Spinal cord (tissue), 10 donors: ENCODE results near the gene APLN. TPM values are rescaled to one million over a fixed set of nuclear protein-coding genes. Genes with fewer than 3 reads are reported as not detected.
A peak's percentile ranks its signal among the peaks of the same experiment; 100 is the strongest.

Experiments used
- DNase-seq, 6 donors: peaks; one replicate each; pipeline versions ENCODE4 v3.0.0 to v3.0.0-alpha.2; 2013 to 2015; ENCODE audit warnings: low spot score in 6 of 6, low read depth in 4 of 6
- H3K27ac ChIP-seq: one replicate; pipeline ENCODE4 v1.5.1; 2013; ENCODE audit warnings: low read depth, low read length, control low read depth
- H3K27me3 ChIP-seq: one replicate; pipeline ENCODE4 v1.6.1; 2013; ENCODE audit warnings: low read length; ENCODE audit not compliant: control insufficient read depth, insufficient read depth
- H3K36me3 ChIP-seq: one replicate; pipeline ENCODE4 v1.6.1; 2013; ENCODE audit warnings: low read length; ENCODE audit not compliant: control insufficient read depth, insufficient read depth
- H3K4me1 ChIP-seq: one replicate; pipeline ENCODE4 v1.6.1; 2013; ENCODE audit warnings: low read length; ENCODE audit not compliant: control insufficient read depth, insufficient read depth
- H3K4me3 ChIP-seq: one replicate; pipeline ENCODE4 v1.5.1; 2013; ENCODE audit warnings: low read depth, low read length, control low read depth
- H3K9me3 ChIP-seq: one replicate; pipeline ENCODE4 v1.6.1; 2013; ENCODE audit warnings: low read length; ENCODE audit not compliant: control insufficient read depth, insufficient read depth
- WGBS: methylation state at CpG from one replicate; pipeline ENCODE4 v1.1.5; 2013; ENCODE audit warnings: missing lambda C conversion rate; ENCODE audit not compliant: insufficient coverage; 5-methylcytosine and 5-hydroxymethylcytosine counted together
- polyA plus RNA-seq, 2 donors: library from polyadenylated mRNA; unstranded; fragments of 120-200 nt; gene quantifications; one replicate each; pipeline ENCODE4 v1.2.1, GENCODE V29; 2013; ENCODE audit not compliant: insufficient read length in 2 of 2
- total RNA-seq, 2 donors: library from RNA; depleted of rRNA in 1 of 2; stranded (reverse); fragments of 120-200 nt in 1 of 2; fragments of >200 nt in 1 of 2; gene quantifications; one replicate each; pipeline versions ENCODE4 v1.2.3 to v1.2.4, GENCODE V29; 2013 to 2014
- donor health status: healthy.

APLN gene
- total and polyA plus RNA-seq, 4 donors: 4.7 to 12.2 (median 7.8) TPM

DNA sequence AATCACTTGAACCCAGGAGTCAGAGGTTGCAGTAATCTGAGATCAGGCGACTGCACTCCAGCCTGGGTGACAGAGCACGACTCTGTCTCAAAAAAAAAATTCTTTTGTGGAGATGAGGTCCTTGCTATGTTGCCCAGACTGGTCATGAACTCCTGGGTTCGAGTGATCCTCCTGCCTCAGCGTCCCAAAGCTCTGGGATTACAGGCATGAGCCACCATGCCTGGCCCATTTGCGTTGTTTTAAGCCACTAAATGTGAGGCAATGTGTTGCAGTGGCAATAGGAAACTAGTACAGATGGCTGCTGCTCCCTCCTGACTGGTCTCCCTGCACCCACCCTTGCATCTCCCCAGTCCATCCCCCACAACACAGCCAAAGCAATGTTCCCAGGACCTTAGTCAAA, 40.0 kb upstream of the APLN start:
- no peaks in the 10 kb centered on the region for H3K27me3 ChIP-seq
- 68% methylated on average over 5 of the region's 5 CpGs for WGBS
- DNase-seq: no peak

DNA sequence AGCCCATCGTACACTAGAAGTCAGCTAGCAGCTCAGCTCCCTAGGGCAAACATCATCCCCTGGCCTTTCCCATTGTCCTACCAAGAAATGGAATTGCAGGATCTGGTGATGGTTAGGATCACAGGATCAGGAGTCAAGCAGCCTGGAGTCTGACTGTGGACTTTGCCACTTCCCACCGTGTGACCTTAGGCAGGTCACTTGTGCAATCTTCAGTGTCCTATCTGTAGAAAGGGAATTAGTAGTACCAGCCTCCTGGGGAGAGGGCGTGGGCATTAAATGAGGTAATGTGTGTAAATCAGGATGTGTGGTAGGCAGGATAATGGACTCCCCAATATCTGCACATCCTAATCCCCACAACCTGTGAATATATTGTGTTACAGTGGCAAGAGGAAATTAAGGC, 38.6 kb upstream of the APLN start:
- Histone ChIP-seq H3K27me3 (no peaks in the 10 kb centered on the region), H3K4me3 (no peak overlapping the region), H3K27ac (no peak overlapping the region), H3K4me1 (no peaks in the 10 kb centered on the region), H3K9me3 (no peaks in the 10 kb centered on the region), H3K36me3 (no peaks in the 10 kb centered on the region)
- no peak for DNase-seq
- 59% methylated on average over 2 of the region's 3 CpGs for WGBS

More for the DNA sequence above, 40.0 kb upstream of the APLN start:
- H3K9me3 ChIP-seq: no peaks in the 10 kb centered on the region
- no peak overlapping the region for H3K4me3 ChIP-seq
- no peak overlapping the region for H3K27ac ChIP-seq
- H3K4me1 ChIP-seq: no peaks in the 10 kb centered on the region
- no peaks in the 10 kb centered on the region for H3K36me3 ChIP-seq

DNA sequence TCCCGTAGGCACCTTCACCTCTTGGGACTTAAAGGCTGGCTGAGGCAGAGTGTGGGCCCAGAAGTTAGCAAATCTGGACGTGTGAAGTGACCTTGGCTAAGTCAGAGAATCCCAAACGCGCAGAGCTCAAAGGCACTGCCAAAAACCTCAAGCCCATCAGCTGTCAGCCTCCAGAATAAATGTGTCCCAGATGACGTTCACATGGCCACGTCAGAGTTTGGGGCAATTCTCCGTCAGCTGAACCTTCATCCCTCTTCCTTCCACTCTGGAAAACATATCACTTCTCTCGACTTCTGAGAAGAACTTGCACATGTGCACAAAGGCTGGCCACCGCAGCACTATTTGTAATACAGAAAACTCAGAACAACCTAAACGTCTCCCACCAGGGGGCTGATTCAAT, 35.7 kb upstream of the APLN start:
- Histone ChIP-seq H3K4me3 (no peak overlapping the region), H3K9me3 (no peaks in the 10 kb centered on the region), H3K36me3 (no peaks in the 10 kb centered on the region), H3K4me1 (peaks cover 5% of the 10 kb centered on the region), H3K27me3 (no peaks in the 10 kb centered on the region), H3K27ac (no peak overlapping the region)
- WGBS: 51% methylated on average over 8 of the region's 10 CpGs
- DNase-seq: peak in 1 of 6 donors; percentile 3

DNA sequence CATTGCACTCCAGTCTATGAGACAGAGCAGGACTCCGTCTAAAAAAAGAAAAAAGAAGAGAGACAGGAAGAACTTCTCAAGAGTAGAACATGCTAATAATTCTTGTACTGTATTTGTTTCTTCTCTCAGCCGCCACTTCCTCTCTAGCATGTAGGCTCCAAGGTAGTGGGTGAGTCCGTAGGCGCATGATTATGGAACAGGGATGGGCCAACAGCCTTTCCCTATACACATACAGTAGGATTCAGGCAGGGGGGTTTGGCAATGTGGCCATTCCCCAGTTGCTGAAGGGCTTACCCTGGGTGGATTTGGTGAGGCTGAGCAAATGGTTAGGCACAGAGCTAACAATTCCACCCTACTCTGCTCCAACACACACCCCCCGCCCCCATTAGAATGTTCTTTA, 35.0 kb upstream of the APLN start:
- H3K4me1 ChIP-seq: peaks cover 5% of the 10 kb centered on the region
- no peak for DNase-seq
- H3K36me3 ChIP-seq: no peaks in the 10 kb centered on the region
- H3K4me3 ChIP-seq: no peak overlapping the region
- H3K27me3 ChIP-seq: no peaks in the 10 kb centered on the region
- no CpG with 5 or more reads among the region's 5 CpGs for WGBS
- no peaks in the 10 kb centered on the region for H3K9me3 ChIP-seq
- no peak overlapping the region for H3K27ac ChIP-seq

DNA sequence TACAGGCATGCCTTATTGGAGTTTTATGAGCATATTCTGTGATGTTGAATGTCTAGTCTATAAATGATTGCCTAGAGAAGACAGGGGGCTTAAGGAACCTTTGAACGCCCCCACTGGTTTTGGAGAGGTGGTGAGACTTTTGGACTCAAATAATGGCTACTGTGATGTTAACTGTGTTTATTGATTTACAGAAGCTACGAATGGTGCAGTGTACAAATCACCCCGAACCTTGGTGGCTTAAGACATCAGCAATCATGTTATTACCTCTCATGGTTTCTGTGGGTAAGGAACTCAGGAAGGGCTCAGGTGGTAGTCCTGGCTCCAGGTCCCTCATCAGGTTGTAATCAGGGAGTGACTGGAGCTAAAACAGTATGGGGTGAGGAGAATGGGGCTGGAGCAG, 33.3 kb upstream of the APLN start:
- Histone ChIP-seq H3K4me3 (no peak overlapping the region), H3K9me3 (no peaks in the 10 kb centered on the region), H3K27me3 (no peaks in the 10 kb centered on the region), H3K4me1 (peaks cover 5% of the 10 kb centered on the region), H3K27ac (no peak overlapping the region), H3K36me3 (no peaks in the 10 kb centered on the region)
- WGBS: no CpG with 5 or more reads among the region's 3 CpGs
- no peak for DNase-seq

DNA sequence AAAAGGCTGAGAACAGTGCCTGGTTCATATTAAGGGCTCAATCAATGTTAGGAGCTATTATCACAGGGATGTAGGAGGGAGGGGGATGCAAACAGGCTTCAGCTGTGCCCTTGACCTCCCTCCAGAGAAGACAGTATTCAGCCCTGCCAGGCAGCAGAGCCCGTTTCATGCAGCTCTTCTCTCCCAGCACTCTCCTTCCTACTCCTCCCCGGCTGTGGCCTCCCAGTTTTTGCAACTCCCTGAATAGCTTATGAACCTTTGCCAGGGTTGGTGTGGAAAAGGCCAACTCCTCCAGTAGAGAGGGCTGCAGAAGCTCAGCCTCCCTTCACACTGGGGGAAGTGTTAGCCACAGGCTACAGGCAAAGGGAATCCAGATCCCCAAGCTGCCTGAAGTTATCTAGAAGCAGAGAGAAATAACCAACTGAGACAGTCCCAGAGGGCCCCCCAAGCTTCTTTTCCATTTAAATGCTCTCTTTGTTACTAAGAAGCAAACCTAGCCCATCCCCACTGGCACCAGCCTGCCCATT, 31.7 kb upstream of the APLN start:
- H3K27ac ChIP-seq: peak overlapping the region; percentile 19

DNA sequence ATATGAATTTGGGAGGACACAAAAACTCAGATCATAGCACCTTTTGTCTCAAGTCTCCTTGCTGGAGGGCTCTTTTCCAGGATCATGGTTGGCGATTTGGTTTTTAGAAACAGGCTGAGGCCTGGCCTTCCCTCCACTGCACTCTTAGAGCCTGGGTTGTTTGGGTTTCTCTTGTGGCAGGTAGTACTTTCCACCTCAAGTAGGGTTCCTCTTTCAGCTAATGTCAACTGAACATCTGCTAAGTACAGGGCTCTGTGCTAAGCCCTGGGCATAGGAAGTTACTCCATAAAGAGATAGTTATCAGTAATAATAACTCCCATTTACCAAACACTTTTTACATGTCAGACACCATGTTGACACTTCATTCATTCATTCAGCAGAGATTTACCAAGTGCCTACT, 28.2 kb upstream of the APLN start:
- no CpG with 5 or more reads among the region's 1 CpG for WGBS
- Histone ChIP-seq H3K36me3 (no peaks in the 10 kb centered on the region), H3K27me3 (no peaks in the 10 kb centered on the region), H3K27ac (no peak overlapping the region), H3K4me1 (peaks cover 13% of the 10 kb centered on the region), H3K9me3 (no peaks in the 10 kb centered on the region), H3K4me3 (no peak overlapping the region)
- DNase-seq: no peak

More for the DNA sequence above, 31.7 kb upstream of the APLN start:
- Histone ChIP-seq H3K36me3 (no peaks in the 10 kb centered on the region), H3K27me3 (no peaks in the 10 kb centered on the region), H3K4me3 (no peak overlapping the region), H3K9me3 (no peaks in the 10 kb centered on the region), H3K4me1 (peaks cover 5% of the 10 kb centered on the region)
- 27% methylated on average over 2 of the region's 2 CpGs for WGBS
- peak in 2 of 6 donors; percentile 1 to 41 for DNase-seq

DNA sequence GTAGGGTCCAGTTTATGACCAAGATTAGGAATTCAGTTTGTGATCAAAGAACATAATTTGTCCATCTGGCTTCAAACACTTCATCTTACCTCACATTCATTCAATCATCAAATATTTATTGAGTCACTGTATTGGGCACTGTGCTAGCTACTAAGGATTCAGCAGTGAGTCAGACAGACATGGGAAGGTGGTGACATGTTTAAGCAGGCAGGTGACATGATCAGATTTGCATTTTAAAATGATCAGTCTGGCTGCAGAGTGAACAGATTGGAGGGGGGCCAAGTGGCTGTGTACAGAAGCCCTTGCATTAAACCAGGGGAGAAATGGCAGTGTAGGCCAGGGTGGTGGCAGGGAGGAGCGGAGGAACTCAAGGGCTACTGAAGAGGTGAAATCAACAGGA, 25.1 kb upstream of the APLN start:
- Histone ChIP-seq H3K9me3 (no peaks in the 10 kb centered on the region), H3K4me3 (no peak overlapping the region), H3K27ac (no peak overlapping the region), H3K36me3 (no peaks in the 10 kb centered on the region), H3K4me1 (peaks cover 12% of the 10 kb centered on the region), H3K27me3 (no peaks in the 10 kb centered on the region)
- 74% methylated on average over 1 of the region's 1 CpG for WGBS
- peak in 1 of 6 donors; percentile 5 for DNase-seq

DNA sequence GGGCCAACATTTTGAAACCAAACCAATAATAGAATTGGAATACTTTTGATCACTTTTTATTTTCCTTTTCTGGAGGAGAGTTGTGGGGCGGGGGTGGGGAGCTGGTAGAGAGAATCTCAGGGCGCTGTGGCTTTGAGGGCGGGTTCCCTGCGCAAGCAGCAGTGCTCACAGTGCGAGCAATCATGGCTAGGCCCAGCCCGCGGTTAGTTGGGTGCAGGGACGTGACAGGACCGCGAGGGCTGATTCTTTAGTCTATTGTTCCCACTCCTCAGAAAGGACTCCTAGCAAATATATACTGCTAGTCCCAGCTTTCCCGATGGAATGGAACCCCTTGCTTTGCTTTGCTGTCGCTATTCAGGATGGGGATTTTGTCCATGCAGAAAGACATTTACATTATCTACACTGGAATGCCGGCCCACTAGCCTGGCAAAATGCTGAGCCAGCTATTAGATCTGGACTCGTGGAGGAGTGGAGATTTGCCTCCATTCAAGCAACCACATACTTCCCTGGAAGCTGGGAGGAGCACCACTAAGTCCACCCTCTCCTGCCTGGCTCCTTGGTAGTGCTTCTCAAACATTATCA, 23.9 kb upstream of the APLN start:
- H3K4me3 ChIP-seq: peak overlapping the region; percentile 33

DNA sequence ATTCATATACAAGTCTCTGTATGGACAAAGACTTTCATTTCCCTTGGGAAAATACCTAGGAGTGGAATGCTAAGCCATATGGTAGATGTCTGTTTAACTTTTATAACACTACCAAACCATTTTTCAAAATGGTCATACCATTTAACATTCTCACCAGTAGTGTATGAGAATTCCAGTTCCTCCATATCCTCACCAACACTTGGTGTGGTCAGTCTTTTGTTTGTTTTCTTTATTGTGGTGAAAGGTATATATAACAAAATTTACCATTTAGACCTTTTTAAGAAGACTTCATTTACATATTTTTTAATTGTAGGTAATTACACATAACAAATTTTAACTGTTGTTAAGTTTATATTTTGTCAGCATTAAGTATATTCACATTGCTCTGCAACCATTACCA, 12.7 kb upstream of the APLN start:
- H3K4me3 ChIP-seq: no peak overlapping the region
- H3K9me3 ChIP-seq: peaks cover 7% of the 10 kb centered on the region
- no peaks in the 10 kb centered on the region for H3K27me3 ChIP-seq
- H3K4me1 ChIP-seq: no peaks in the 10 kb centered on the region
- H3K27ac ChIP-seq: no peak overlapping the region
- no peaks in the 10 kb centered on the region for H3K36me3 ChIP-seq
- DNase-seq: no peak

More for the DNA sequence above, 23.9 kb upstream of the APLN start:
- 32% methylated on average over 10 of the region's 14 CpGs for WGBS
- DNase-seq: peak in 2 of 6 donors; percentile 26 to 37
- H3K9me3 ChIP-seq: no peaks in the 10 kb centered on the region
- no peaks in the 10 kb centered on the region for H3K27me3 ChIP-seq
- H3K36me3 ChIP-seq: no peaks in the 10 kb centered on the region
- H3K27ac ChIP-seq: peak overlapping the region; percentile 19
- H3K4me1 ChIP-seq: peaks cover 12% of the 10 kb centered on the region
